ENCODE results near the gene GALNT10.

Gene GALNT10

GRCh38 chr5:154405078-154405792, 214.7 kb downstream of the GALNT10 start:
- no peak overlapping the region for H2BK120ac ChIP-seq (ENCODE audit: low read depth, low read length)
- no peak overlapping the region for H3K14ac ChIP-seq (ENCODE audit: low read length)
- no peak overlapping the region for H2BK15ac ChIP-seq (ENCODE audit: low read length)
- no peak overlapping the region for H3K23ac ChIP-seq (ENCODE audit: low read depth, low read length, poor library complexity)
- no peak overlapping the region for H2BK12ac ChIP-seq (ENCODE audit: low read length)
- H3K9me3 ChIP-seq (replicated peaks in 1 of 2; ENCODE audit: control insufficient read depth in 2 of 2, insufficient read depth in 1 of 2, low read depth in 1 of 2, low read length in 2 of 2) = no peaks in the 10 kb centered on the region
- peak overlapping the region; percentile 92 for H2AFZ ChIP-seq (ENCODE audit: low read length)
- no peak overlapping the region for H3K27ac ChIP-seq (replicated peaks; ENCODE audit: low read length)
- no peak overlapping the region for H3K4ac ChIP-seq (ENCODE audit: low read length)
- no peak overlapping the region for H3K4me3 ChIP-seq (ENCODE audit: low read length in 2 of 2)
- DNase-seq (ENCODE audit: low spot score) = peak; percentile 69
- H3K36me3 ChIP-seq (replicated peaks in 1 of 2; ENCODE audit: control insufficient read depth in 2 of 2, insufficient read depth in 2 of 2, low read length in 2 of 2) = peaks cover 0 to 10% of the 10 kb centered on the region in 2 donors
- no peak overlapping the region for H2AK5ac ChIP-seq (ENCODE audit: low read depth, low read length)
- peak overlapping the region; percentile 85 for H3K18ac ChIP-seq (ENCODE audit: low read length)
- WGBS, 2 donors (ENCODE audit: extremely low coverage in 2 of 2, insufficient read length in 2 of 2, insufficient replicate concordance in 1 of 2) = no CpG with 5 or more reads among the region's 37 CpGs
- peaks cover 5 to 6% of the 10 kb centered on the region in 2 donors for H3K4me1 ChIP-seq (ENCODE audit: control insufficient read depth in 2 of 2, insufficient read depth in 1 of 2, low read depth in 1 of 2, low read length in 2 of 2)
- H3K9ac ChIP-seq (ENCODE audit: low read depth, low read length, poor library complexity) = peak overlapping the region; percentile 32
- no peak overlapping the region for H2BK5ac ChIP-seq (ENCODE audit: low read length)
- no peak overlapping the region for H4K8ac ChIP-seq (ENCODE audit: low read depth, low read length)
- H3K79me1 ChIP-seq (ENCODE audit: low read depth, low read length) = no peaks in the 10 kb centered on the region
- H4K91ac ChIP-seq (ENCODE audit: low read depth, low read length, poor library complexity) = no peak overlapping the region
- peaks cover 0 to 3% (median 0%) of the 10 kb centered on the region in 3 experiments for H3K27me3 ChIP-seq (ENCODE audit: control insufficient read depth in 3 of 3, insufficient read depth in 3 of 3, low read depth in 1 of 3, low read length in 3 of 3)
- H3K4me2 ChIP-seq (ENCODE audit: insufficient read depth, low read length, poor library complexity, severe bottlenecking) = peak overlapping the region; percentile 54

- no CpG with 5 or more reads among the region's 8 CpGs for WGBS, 2 donors (ENCODE audit: extremely low coverage in 2 of 2, insufficient read length in 2 of 2, insufficient replicate concordance in 1 of 2)
- H2AK5ac ChIP-seq (ENCODE audit: low read depth, low read length) = no peak overlapping the region
Measured at GRCh38 chr5:154406231-154406630, 215.7 kb downstream of the GALNT10 start.

DNA sequence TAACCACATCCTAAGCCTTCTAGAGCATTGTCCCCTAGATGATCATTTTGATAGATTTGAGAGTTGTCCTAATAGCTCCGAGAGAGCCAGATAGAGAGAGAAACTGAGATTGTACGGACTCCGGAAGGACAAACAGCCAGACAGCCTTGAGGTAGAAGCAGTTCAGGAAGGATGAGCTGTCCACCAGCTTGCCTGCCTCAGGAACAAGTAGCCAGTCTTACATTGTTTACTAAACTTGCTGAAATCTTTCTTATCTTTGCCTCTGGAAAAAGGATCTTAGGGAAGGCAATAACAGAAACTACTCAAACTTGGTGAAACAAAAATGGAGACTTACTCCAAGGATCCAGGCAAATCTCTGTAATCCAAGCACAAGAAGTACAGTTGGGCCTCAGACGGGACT, 216.3 kb downstream of the GALNT10 start:
- no CpG with 5 or more reads among the region's 4 CpGs for whole genome bisulfite sequencing, 2 donors (ENCODE audit: extremely low coverage in 2 of 2, insufficient read length in 2 of 2, insufficient replicate concordance in 1 of 2)
- Histone ChIP-seq H2AK5ac (ENCODE audit: low read depth, low read length) (no peak overlapping the region), H3K23ac (ENCODE audit: low read depth, low read length, poor library complexity) (no peak overlapping the region), H3K36me3 (replicated peaks in 1 of 2; ENCODE audit: control insufficient read depth in 2 of 2, insufficient read depth in 2 of 2, low read length in 2 of 2) (peaks cover 0 to 26% of the 10 kb centered on the region in 2 donors), H3K27ac (replicated peaks; ENCODE audit: low read length) (no peak overlapping the region), H3K14ac (ENCODE audit: low read length) (no peak overlapping the region), H3K9me3 (replicated peaks in 1 of 2; ENCODE audit: control insufficient read depth in 2 of 2, insufficient read depth in 1 of 2, low read depth in 1 of 2, low read length in 2 of 2) (no peaks in the 10 kb centered on the region), H4K91ac (ENCODE audit: low read depth, low read length, poor library complexity) (no peak overlapping the region), H2BK5ac (ENCODE audit: low read length) (no peak overlapping the region), H3K4me2 (ENCODE audit: insufficient read depth, low read length, poor library complexity, severe bottlenecking) (no peak overlapping the region), H3K4me1 (ENCODE audit: control insufficient read depth in 2 of 2, insufficient read depth in 1 of 2, low read depth in 1 of 2, low read length in 2 of 2) (peaks cover 5 to 6% of the 10 kb centered on the region in 2 donors), H2BK15ac (ENCODE audit: low read length) (no peak overlapping the region), H2BK12ac (ENCODE audit: low read length) (no peak overlapping the region), H3K79me1 (ENCODE audit: low read depth, low read length) (no peaks in the 10 kb centered on the region), H2BK120ac (ENCODE audit: low read depth, low read length) (no peak overlapping the region), H2AFZ (ENCODE audit: low read length) (no peak overlapping the region), H3K27me3 (ENCODE audit: control insufficient read depth in 3 of 3, insufficient read depth in 3 of 3, low read depth in 1 of 3, low read length in 3 of 3) (peaks cover 0 to 3% (median 0%) of the 10 kb centered on the region in 3 experiments), H3K9ac (ENCODE audit: low read depth, low read length, poor library complexity) (no peak overlapping the region), H3K4ac (ENCODE audit: low read length) (no peak overlapping the region), H4K8ac (ENCODE audit: low read depth, low read length) (no peak overlapping the region), H3K18ac (ENCODE audit: low read length) (no peak overlapping the region), H3K4me3 (ENCODE audit: low read length in 2 of 2) (no peak overlapping the region)
- no peak for DNase-seq (ENCODE audit: low spot score)

More at GRCh38 chr5:154406231-154406630, 215.7 kb downstream of the GALNT10 start:
- Histone ChIP-seq H3K36me3 (replicated peaks in 1 of 2; ENCODE audit: control insufficient read depth in 2 of 2, insufficient read depth in 2 of 2, low read length in 2 of 2) (peaks cover 0 to 20% of the 10 kb centered on the region in 2 donors), H2BK15ac (ENCODE audit: low read length) (no peak overlapping the region), H3K4me1 (ENCODE audit: control insufficient read depth in 2 of 2, insufficient read depth in 1 of 2, low read depth in 1 of 2, low read length in 2 of 2) (peaks cover 5 to 6% of the 10 kb centered on the region in 2 donors), H2AFZ (ENCODE audit: low read length) (no peak overlapping the region), H3K4me2 (ENCODE audit: insufficient read depth, low read length, poor library complexity, severe bottlenecking) (no peak overlapping the region), H2BK5ac (ENCODE audit: low read length) (no peak overlapping the region), H3K23ac (ENCODE audit: low read depth, low read length, poor library complexity) (no peak overlapping the region), H3K27ac (replicated peaks; ENCODE audit: low read length) (no peak overlapping the region), H3K4ac (ENCODE audit: low read length) (no peak overlapping the region), H3K27me3 (ENCODE audit: control insufficient read depth in 3 of 3, insufficient read depth in 3 of 3, low read depth in 1 of 3, low read length in 3 of 3) (peaks cover 0 to 3% (median 0%) of the 10 kb centered on the region in 3 experiments), H4K91ac (ENCODE audit: low read depth, low read length, poor library complexity) (no peak overlapping the region), H2BK120ac (ENCODE audit: low read depth, low read length) (no peak overlapping the region), H3K79me1 (ENCODE audit: low read depth, low read length) (no peaks in the 10 kb centered on the region), H2BK12ac (ENCODE audit: low read length) (no peak overlapping the region), H3K18ac (ENCODE audit: low read length) (no peak overlapping the region), H3K4me3 (ENCODE audit: low read length in 2 of 2) (no peak overlapping the region), H3K9ac (ENCODE audit: low read depth, low read length, poor library complexity) (no peak overlapping the region), H4K8ac (ENCODE audit: low read depth, low read length) (no peak overlapping the region), H3K9me3 (replicated peaks in 1 of 2; ENCODE audit: control insufficient read depth in 2 of 2, insufficient read depth in 1 of 2, low read depth in 1 of 2, low read length in 2 of 2) (no peaks in the 10 kb centered on the region), H3K14ac (ENCODE audit: low read length) (no peak overlapping the region)
- DNase-seq (ENCODE audit: low spot score) = no peak

DNA sequence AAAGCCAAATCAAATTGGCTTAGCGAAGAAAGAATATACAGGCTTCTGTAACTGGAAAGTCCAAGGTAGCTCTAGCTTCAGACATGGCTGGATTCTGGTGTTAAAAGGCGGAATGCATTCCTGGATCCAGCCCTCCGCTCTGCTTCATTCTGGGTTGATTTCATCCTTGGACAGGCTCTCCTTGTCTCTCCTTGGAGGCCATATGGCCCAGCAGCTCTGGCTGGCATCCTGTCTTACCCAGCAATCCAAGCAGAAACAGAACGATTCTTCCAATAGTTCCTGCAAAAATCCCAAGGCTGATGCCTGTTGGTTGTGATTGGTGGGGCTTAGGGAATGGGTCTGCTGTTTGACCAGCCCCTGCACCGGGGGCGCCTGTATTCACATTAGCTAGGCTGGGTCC, 218.3 kb downstream of the GALNT10 start:
- Histone ChIP-seq H3K4me2 (ENCODE audit: insufficient read depth, low read length, poor library complexity, severe bottlenecking) (no peak overlapping the region), H2BK120ac (ENCODE audit: low read depth, low read length) (no peak overlapping the region), H2BK12ac (ENCODE audit: low read length) (no peak overlapping the region), H3K36me3 (replicated peaks in 1 of 2; ENCODE audit: control insufficient read depth in 2 of 2, insufficient read depth in 2 of 2, low read length in 2 of 2) (peaks cover 0 to 45% of the 10 kb centered on the region in 2 donors), H4K8ac (ENCODE audit: low read depth, low read length) (no peak overlapping the region), H2BK5ac (ENCODE audit: low read length) (no peak overlapping the region), H3K23ac (ENCODE audit: low read depth, low read length, poor library complexity) (no peak overlapping the region), H2AK5ac (ENCODE audit: low read depth, low read length) (no peak overlapping the region), H3K14ac (ENCODE audit: low read length) (no peak overlapping the region), H3K79me1 (ENCODE audit: low read depth, low read length) (no peaks in the 10 kb centered on the region), H2AFZ (ENCODE audit: low read length) (no peak overlapping the region), H3K18ac (ENCODE audit: low read length) (no peak overlapping the region), H4K91ac (ENCODE audit: low read depth, low read length, poor library complexity) (no peak overlapping the region), H2BK15ac (ENCODE audit: low read length) (no peak overlapping the region), H3K27me3 (ENCODE audit: control insufficient read depth in 3 of 3, insufficient read depth in 3 of 3, low read depth in 1 of 3, low read length in 3 of 3) (peaks cover 0 to 3% (median 0%) of the 10 kb centered on the region in 3 experiments), H3K27ac (replicated peaks; ENCODE audit: low read length) (no peak overlapping the region), H3K4me1 (ENCODE audit: control insufficient read depth in 2 of 2, insufficient read depth in 1 of 2, low read depth in 1 of 2, low read length in 2 of 2) (peaks cover 5 to 6% of the 10 kb centered on the region in 2 donors), H3K9me3 (replicated peaks in 1 of 2; ENCODE audit: control insufficient read depth in 2 of 2, insufficient read depth in 1 of 2, low read depth in 1 of 2, low read length in 2 of 2) (no peaks in the 10 kb centered on the region), H3K4me3 (ENCODE audit: low read length in 2 of 2) (no peak overlapping the region), H3K9ac (ENCODE audit: low read depth, low read length, poor library complexity) (no peak overlapping the region), H3K4ac (ENCODE audit: low read length) (no peak overlapping the region)
- no CpG with 5 or more reads among the region's 6 CpGs for WGBS, 2 donors (ENCODE audit: extremely low coverage in 2 of 2, insufficient read length in 2 of 2, insufficient replicate concordance in 1 of 2)
- no peak for DNase-seq (ENCODE audit: low spot score)
